Neural progenitor cell (in vitro differentiated cells): ENCODE results near the gene CENPP. TPM values are rescaled to one million over a fixed set of nuclear protein-coding genes. Genes with fewer than 3 reads are reported as not detected.

Experiments used
- DNase-seq: peaks from one replicate; pipeline ENCODE4 v3.0.0-alpha.2; 2016; ENCODE audit warnings: low spot score
- H2AFZ ChIP-seq: fragments of 200-600 bp; sonication (generic); replicated peaks from 2 replicates; pipeline ENCODE4 v1.6.1; 2016; ENCODE audit warnings: antibody characterized with exemption
- H3F3A ChIP-seq: fragments of 200-600 bp; sonication (generic); 2 replicates; pipeline ENCODE4 v1.6.1; 2016; ENCODE audit warnings: antibody characterized with exemption, low read depth
- H3K27ac ChIP-seq: fragments of 200-600 bp; sonication (generic); 2 replicates; pipeline ENCODE4 v1.5.1; 2016; ENCODE audit warnings: mild to moderate bottlenecking
- H3K27me3 ChIP-seq: fragments of 200-600 bp; sonication (generic); 2 replicates; pipeline ENCODE4 v1.6.1; 2016; ENCODE audit warnings: mild to moderate bottlenecking, moderate library complexity
- H3K36me3 ChIP-seq: fragments of 200-600 bp; sonication (generic); 2 replicates; pipeline ENCODE4 v1.5.1; 2016
- H3K4me1 ChIP-seq: fragments of 200-600 bp; sonication (generic); 2 replicates; pipeline ENCODE4 v1.6.1; 2016; ENCODE audit warnings: mixed run types
- H3K4me2 ChIP-seq: fragments of 200-600 bp; sonication (generic); 2 replicates; pipeline ENCODE4 v1.6.1; 2016
- H3K4me3 ChIP-seq: fragments of 200-600 bp; sonication (generic); 2 replicates; pipeline ENCODE4 v1.5.1; 2016
- H3K79me2 ChIP-seq: fragments of 200-600 bp; sonication (generic); 2 replicates; pipeline ENCODE4 v1.6.1; 2016; ENCODE audit warnings: low read depth
- H3K9ac ChIP-seq: fragments of 200-600 bp; sonication (generic); 2 replicates; pipeline ENCODE4 v1.6.1; 2016
- H3K9me3 ChIP-seq: fragments of 200-600 bp; sonication (generic); 2 replicates; pipeline ENCODE4 v1.5.1; 2016; ENCODE audit warnings: low read depth
- H4K20me1 ChIP-seq: fragments of 200-600 bp; sonication (generic); 2 replicates; pipeline ENCODE4 v1.6.1; 2016; ENCODE audit warnings: low read depth
- H3K27ac Mint-ChIP-seq: 3 replicates; pipeline ENCODE4 v1.8.0; 2021; ENCODE audit warnings: mixed read lengths
- H3K27me3 Mint-ChIP-seq: 2 replicates; pipeline ENCODE4 v1.8.0; 2022; ENCODE audit warnings: low read depth, mild to moderate bottlenecking, inconsistent platforms, moderate library complexity, mixed read lengths; ENCODE audit not compliant: insufficient read depth
- H3K36me3 Mint-ChIP-seq: 3 replicates; pipeline ENCODE4 v1.8.0; 2021; ENCODE audit warnings: mixed read lengths
- H3K4me1 Mint-ChIP-seq: 3 replicates; pipeline ENCODE4 v1.8.0; 2021; ENCODE audit warnings: mixed read lengths
- H3K4me3 Mint-ChIP-seq: 3 replicates; pipeline ENCODE4 v1.8.0; 2021; ENCODE audit warnings: mild to moderate bottlenecking, moderate library complexity, mixed read lengths
- H3K9me3 Mint-ChIP-seq: 3 replicates; pipeline ENCODE4 v1.8.0; 2020; ENCODE audit warnings: mixed read lengths
- CTCF ChIP-seq: fragments of 200-600 bp; sonication (generic); IDR thresholded peaks from 2 replicates; pipeline ENCODE4 v1.5.1; 2017; ENCODE audit warnings: antibody characterized with exemption, mild to moderate bottlenecking
- EZH2 ChIP-seq: fragments of 200-600 bp; sonication (generic); IDR thresholded peaks from 2 replicates; pipeline ENCODE4 v1.6.1; 2017; ENCODE audit warnings: antibody characterized with exemption, mild to moderate bottlenecking, moderate library complexity
- EZH2phosphoT487 ChIP-seq: fragments of 200-600 bp; sonication (generic); IDR thresholded peaks from 2 replicates; pipeline ENCODE4 v1.6.1; 2017; ENCODE audit warnings: antibody characterized with exemption
- total RNA-seq: library from RNA; depleted of rRNA; stranded (reverse); fragments of >200 nt; gene quantifications from 2 replicates; pipeline ENCODE4 v1.2.3, GENCODE V29; 2015; ENCODE audit warnings: low replicate concordance

The CENPP gene
- total RNA-seq, 1 donor from 2014 or later, result 10.7 TPM

- Mint-ChIP-seq H3K27ac (no peak overlapping the region), H3K4me3 (no peak overlapping the region), H3K36me3 (no peaks in the 10 kb centered on the region)
Measured at GRCh38 chr9:92432972-92433548, 107.3 kb downstream of the CENPP start.

GRCh38 chr9:92435263-92435662 is 109.5 kb downstream of the CENPP start:
- Histone ChIP-seq H3K9ac (no peak overlapping the region), H3K27me3 (no peaks in the 10 kb centered on the region), H3K4me1 (no peaks in the 10 kb centered on the region), H3K4me3 (no peak overlapping the region), H3K27ac (no peak overlapping the region), H3F3A (no peaks in the 10 kb centered on the region), H2AFZ (no peak overlapping the region), H3K4me2 (no peak overlapping the region), H3K36me3 (no peaks in the 10 kb centered on the region), H3K9me3 (no peaks in the 10 kb centered on the region), H4K20me1 (no peaks in the 10 kb centered on the region), H3K79me2 (no peaks in the 10 kb centered on the region)
- no peak for DNase-seq
- no peak for TF ChIP-seq EZH2phosphoT487
- no peak for TF ChIP-seq CTCF
- TF ChIP-seq EZH2, result no peak
- Mint-ChIP-seq H3K27me3 (peaks cover 3% of the 10 kb centered on the region), H3K36me3 (no peaks in the 10 kb centered on the region), H3K4me1 (no peaks in the 10 kb centered on the region), H3K27ac (no peak overlapping the region), H3K4me3 (no peak overlapping the region), H3K9me3 (no peaks in the 10 kb centered on the region)

More at GRCh38 chr9:92432972-92433548, 107.3 kb downstream of the CENPP start:
- no peaks in the 10 kb centered on the region for H3K9me3 Mint-ChIP-seq
- Histone ChIP-seq H3K4me1 (no peaks in the 10 kb centered on the region), H3K9me3 (no peaks in the 10 kb centered on the region), H3K9ac (no peak overlapping the region), H4K20me1 (no peaks in the 10 kb centered on the region), H3K4me3 (no peak overlapping the region), H3K4me2 (no peak overlapping the region), H3K79me2 (no peaks in the 10 kb centered on the region), H3K36me3 (no peaks in the 10 kb centered on the region), H3K27ac (no peak overlapping the region), H3K27me3 (no peaks in the 10 kb centered on the region), H3F3A (no peaks in the 10 kb centered on the region), H2AFZ (no peak overlapping the region)
- TF ChIP-seq EZH2phosphoT487 (no peak), EZH2 (no peak), CTCF (no peak)
- DNase-seq, result no peak
- no peaks in the 10 kb centered on the region for H3K4me1 Mint-ChIP-seq
- no peaks in the 10 kb centered on the region for H3K27me3 Mint-ChIP-seq

GRCh38 chr9:92438900-92439526 is 113.3 kb downstream of the CENPP start:
- H3K4me1 Mint-ChIP-seq, result no peaks in the 10 kb centered on the region
- no peaks in the 10 kb centered on the region for H3F3A ChIP-seq
- no peak overlapping the region for H3K27ac Mint-ChIP-seq
- no peaks in the 10 kb centered on the region for H3K36me3 ChIP-seq
- no peaks in the 10 kb centered on the region for H3K9me3 ChIP-seq
- H3K36me3 Mint-ChIP-seq, result no peaks in the 10 kb centered on the region
- no peak overlapping the region for H2AFZ ChIP-seq
- no peak overlapping the region for H3K9ac ChIP-seq
- no peak overlapping the region for H3K4me2 ChIP-seq
- no peak overlapping the region for H3K4me3 Mint-ChIP-seq
- peaks cover 3% of the 10 kb centered on the region for H3K27me3 Mint-ChIP-seq
- no peaks in the 10 kb centered on the region for H4K20me1 ChIP-seq
- H3K79me2 ChIP-seq, result no peaks in the 10 kb centered on the region
- no peaks in the 10 kb centered on the region for H3K9me3 Mint-ChIP-seq
- H3K4me1 ChIP-seq, result no peaks in the 10 kb centered on the region
- DNase-seq, result no peak
- H3K27ac ChIP-seq, result no peak overlapping the region
- H3K27me3 ChIP-seq, result no peaks in the 10 kb centered on the region
- H3K4me3 ChIP-seq, result no peak overlapping the region
- TF ChIP-seq EZH2 (no peak), CTCF (peak; percentile 25), EZH2phosphoT487 (no peak)
